Measurements from ENCODE around the gene HYAL3.

Gene HYAL3

DNA sequence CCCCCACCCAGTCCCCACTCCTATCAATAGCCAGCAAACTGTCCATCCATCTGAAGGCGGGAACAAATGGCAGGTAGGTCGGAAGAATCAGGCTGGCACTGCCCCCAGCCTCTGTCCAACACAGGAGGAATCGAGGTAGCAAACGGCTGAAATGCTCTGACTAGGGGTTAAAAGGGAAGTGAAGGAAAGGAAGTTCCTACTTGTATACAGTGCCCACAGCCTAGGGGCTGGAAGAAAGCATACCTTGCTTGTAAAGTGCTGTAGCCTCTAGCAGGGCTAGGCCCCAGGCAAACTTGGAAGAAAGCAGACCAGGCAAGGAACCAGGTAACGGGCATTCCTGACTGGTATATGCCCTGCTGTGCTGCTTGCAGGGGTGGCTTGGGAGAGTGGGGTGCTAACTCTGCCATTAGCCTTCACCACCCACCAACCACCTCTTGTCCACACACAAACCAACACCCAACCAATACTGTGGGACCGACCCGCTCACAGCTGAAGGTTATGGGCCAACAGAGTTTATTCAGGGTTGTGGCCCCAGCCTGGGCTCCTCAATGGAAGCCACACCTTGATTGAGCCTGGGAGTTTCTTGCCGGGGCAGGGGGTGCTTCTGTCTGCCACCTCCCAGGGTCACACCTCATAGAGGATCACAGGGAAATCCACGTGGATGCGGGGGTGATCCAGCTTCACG, 26.4 kb upstream of the HYAL3 start:
- H2BK12ac ChIP-seq (ENCODE audit: low read length), result no peak overlapping the region
- H2AFZ ChIP-seq (ENCODE audit: insufficient read depth, low read length, poor library complexity), result no peak overlapping the region
- H3K18ac ChIP-seq (ENCODE audit: low read length), result no peak overlapping the region
- no peak overlapping the region for H3K14ac ChIP-seq (ENCODE audit: low read length)
- no peak overlapping the region for H3K23ac ChIP-seq (ENCODE audit: low read length)
- no peak overlapping the region for H4K91ac ChIP-seq (ENCODE audit: low read depth, low read length)
- H2BK5ac ChIP-seq (ENCODE audit: low read depth, low read length, poor library complexity), result no peak overlapping the region
- peaks cover 15% of the 10 kb centered on the region for H3K79me2 ChIP-seq (ENCODE audit: control insufficient read depth, insufficient read depth, low read length, poor library complexity)
- H3K36me3 ChIP-seq (ENCODE audit: control insufficient read depth in 1 of 2, insufficient read depth in 2 of 2, low read length in 2 of 2), result peaks cover 28 to 30% of the 10 kb centered on the region in 2 experiments
- H3K9me3 ChIP-seq (ENCODE audit: insufficient read depth, low read depth, low read length), result peaks cover 1% of the 10 kb centered on the region
- H4K12ac ChIP-seq (ENCODE audit: low read depth, low read length), result no peak overlapping the region
- H3K4me1 ChIP-seq (ENCODE audit: control insufficient read depth in 1 of 2, insufficient read depth in 2 of 2, low read length in 2 of 2), result peaks cover 14 to 18% of the 10 kb centered on the region in 2 experiments
- no CpG with 5 or more reads among the region's 11 CpGs for WGBS (ENCODE audit: extremely low coverage, insufficient coverage, insufficient read length)
- H3K4ac ChIP-seq (ENCODE audit: low read depth, low read length), result no peak overlapping the region
- no peak for DNase-seq
- H3K27ac ChIP-seq (ENCODE audit: low read depth, low read length), result no peak overlapping the region
- no peak overlapping the region for H3K4me2 ChIP-seq (ENCODE audit: low read length)
- H3K4me3 ChIP-seq (ENCODE audit: low read depth, low read length), result no peak overlapping the region
- no peak overlapping the region for H4K8ac ChIP-seq (ENCODE audit: low read depth, low read length)
- H3K9ac ChIP-seq (ENCODE audit: low read length), result no peak overlapping the region
- H2BK120ac ChIP-seq (ENCODE audit: insufficient read depth, low read length, poor library complexity), result no peak overlapping the region
- no peak overlapping the region for H2AK5ac ChIP-seq (ENCODE audit: low read length)
- no peaks in the 10 kb centered on the region for H3K27me3 ChIP-seq (ENCODE audit: insufficient read depth, low read length)
- peaks cover 19% of the 10 kb centered on the region for H3K79me1 ChIP-seq (ENCODE audit: low read length)

DNA sequence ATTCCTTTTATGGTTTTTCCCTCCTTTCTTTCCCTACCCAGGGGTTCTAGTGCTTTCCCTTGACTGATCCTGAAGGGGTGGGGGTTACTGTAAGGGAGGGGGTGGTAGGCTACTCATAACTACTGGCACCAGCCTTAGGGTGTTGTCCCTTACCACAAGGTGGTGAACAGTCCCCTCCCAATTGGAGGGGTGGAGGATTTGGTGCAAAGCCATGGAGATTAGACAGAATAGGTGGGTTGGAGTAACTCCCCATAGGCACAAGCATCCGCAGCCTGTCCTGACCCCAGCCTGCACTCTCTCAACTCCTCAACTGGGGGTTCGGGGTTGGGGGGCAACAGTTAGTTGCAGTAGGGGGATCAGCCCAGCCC, 25.9 kb upstream of the HYAL3 start:
- H3K4ac ChIP-seq (ENCODE audit: low read depth, low read length), result no peak overlapping the region

DNA sequence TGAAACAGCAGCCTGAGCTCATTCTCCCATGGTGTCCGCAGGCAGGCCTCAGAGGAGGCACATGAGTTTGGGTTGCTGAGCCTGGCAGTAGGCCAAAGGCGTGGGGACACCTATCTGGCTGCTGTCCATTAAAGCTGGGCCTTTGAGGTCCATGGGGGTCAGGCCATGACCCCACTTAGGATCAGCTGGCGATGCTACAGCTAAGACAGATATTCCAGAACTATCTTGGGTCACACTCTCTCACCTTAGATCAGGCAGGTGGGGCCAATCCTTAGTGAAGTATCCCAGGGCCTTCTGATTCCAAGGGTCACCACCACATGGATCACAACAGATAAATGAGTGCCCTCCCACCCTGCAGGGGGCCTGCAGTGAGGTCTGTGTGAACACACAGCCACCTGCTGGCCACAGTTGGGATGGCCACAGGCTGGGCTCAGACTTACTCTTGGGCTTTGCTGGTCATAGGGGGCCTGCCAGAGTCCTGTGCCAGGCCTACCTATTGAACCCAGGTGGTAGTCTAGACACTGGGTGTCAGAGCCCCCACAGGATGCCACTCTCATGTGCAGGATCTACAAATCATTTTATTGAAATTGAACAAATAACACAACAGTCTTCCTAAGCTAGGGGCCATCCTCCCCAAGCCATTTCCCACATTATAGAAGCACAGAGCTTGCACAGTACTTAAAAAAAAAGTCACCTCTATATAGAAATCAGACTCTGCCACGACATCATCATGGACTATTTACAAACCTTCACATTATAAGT, 25.3 kb upstream of the HYAL3 start:
- H3K4ac ChIP-seq (ENCODE audit: low read depth, low read length), result no peak overlapping the region
- H4K8ac ChIP-seq (ENCODE audit: low read depth, low read length), result no peak overlapping the region
- H2BK12ac ChIP-seq (ENCODE audit: low read length), result no peak overlapping the region
- H3K4me1 ChIP-seq (ENCODE audit: control insufficient read depth in 1 of 2, insufficient read depth in 2 of 2, low read length in 2 of 2), result peaks cover 22 to 27% of the 10 kb centered on the region in 2 experiments
- DNase-seq, result peak; percentile 67 to 81
- H2AK5ac ChIP-seq (ENCODE audit: low read length), result peak overlapping the region; percentile 14
- H3K27me3 ChIP-seq (ENCODE audit: insufficient read depth, low read length), result no peaks in the 10 kb centered on the region
- H4K91ac ChIP-seq (ENCODE audit: low read depth, low read length), result no peak overlapping the region
- peaks cover 19% of the 10 kb centered on the region for H3K79me1 ChIP-seq (ENCODE audit: low read length)
- peaks cover 23 to 24% of the 10 kb centered on the region in 2 experiments for H3K36me3 ChIP-seq (ENCODE audit: control insufficient read depth in 1 of 2, insufficient read depth in 2 of 2, low read length in 2 of 2)
- no peak overlapping the region for H2BK120ac ChIP-seq (ENCODE audit: insufficient read depth, low read length, poor library complexity)
- H4K12ac ChIP-seq (ENCODE audit: low read depth, low read length), result no peak overlapping the region
- WGBS (ENCODE audit: extremely low coverage, insufficient coverage, insufficient read length), result no CpG with 5 or more reads among the region's 4 CpGs
- H3K23ac ChIP-seq (ENCODE audit: low read length), result no peak overlapping the region
- H3K4me3 ChIP-seq (ENCODE audit: low read depth, low read length), result no peak overlapping the region
- no peak overlapping the region for H3K14ac ChIP-seq (ENCODE audit: low read length)
- H3K18ac ChIP-seq (ENCODE audit: low read length), result no peak overlapping the region
- no peak overlapping the region for H2BK5ac ChIP-seq (ENCODE audit: low read depth, low read length, poor library complexity)
- no peak overlapping the region for H2AFZ ChIP-seq (ENCODE audit: insufficient read depth, low read length, poor library complexity)
- H3K9me3 ChIP-seq (ENCODE audit: insufficient read depth, low read depth, low read length), result peaks cover 1% of the 10 kb centered on the region
- H3K4me2 ChIP-seq (ENCODE audit: low read length), result no peak overlapping the region
- peaks cover 19% of the 10 kb centered on the region for H3K79me2 ChIP-seq (ENCODE audit: control insufficient read depth, insufficient read depth, low read length, poor library complexity)
- no peak overlapping the region for H3K9ac ChIP-seq (ENCODE audit: low read length)
- H3K27ac ChIP-seq (ENCODE audit: low read depth, low read length), result no peak overlapping the region

More for the DNA sequence above, 25.9 kb upstream of the HYAL3 start:
- H2BK12ac ChIP-seq (ENCODE audit: low read length), result no peak overlapping the region
- WGBS (ENCODE audit: extremely low coverage, insufficient coverage, insufficient read length), result no CpG with 5 or more reads among the region's 2 CpGs
- no peak overlapping the region for H3K9ac ChIP-seq (ENCODE audit: low read length)
- H3K27ac ChIP-seq (ENCODE audit: low read depth, low read length), result no peak overlapping the region
- peaks cover 19 to 22% of the 10 kb centered on the region in 2 experiments for H3K4me1 ChIP-seq (ENCODE audit: control insufficient read depth in 1 of 2, insufficient read depth in 2 of 2, low read length in 2 of 2)
- no peak overlapping the region for H3K4me3 ChIP-seq (ENCODE audit: low read depth, low read length)
- H2AK5ac ChIP-seq (ENCODE audit: low read length), result no peak overlapping the region
- no peak overlapping the region for H4K8ac ChIP-seq (ENCODE audit: low read depth, low read length)
- H3K4me2 ChIP-seq (ENCODE audit: low read length), result no peak overlapping the region
- no peak overlapping the region for H2BK120ac ChIP-seq (ENCODE audit: insufficient read depth, low read length, poor library complexity)
- H2BK5ac ChIP-seq (ENCODE audit: low read depth, low read length, poor library complexity), result no peak overlapping the region
- H4K12ac ChIP-seq (ENCODE audit: low read depth, low read length), result no peak overlapping the region
- H4K91ac ChIP-seq (ENCODE audit: low read depth, low read length), result no peak overlapping the region
- H2AFZ ChIP-seq (ENCODE audit: insufficient read depth, low read length, poor library complexity), result no peak overlapping the region
- no peak overlapping the region for H3K23ac ChIP-seq (ENCODE audit: low read length)
- H3K18ac ChIP-seq (ENCODE audit: low read length), result no peak overlapping the region
- H3K27me3 ChIP-seq (ENCODE audit: insufficient read depth, low read length), result no peaks in the 10 kb centered on the region
- peaks cover 19% of the 10 kb centered on the region for H3K79me1 ChIP-seq (ENCODE audit: low read length)
- peaks cover 1% of the 10 kb centered on the region for H3K9me3 ChIP-seq (ENCODE audit: insufficient read depth, low read depth, low read length)
- H3K36me3 ChIP-seq (ENCODE audit: control insufficient read depth in 1 of 2, insufficient read depth in 2 of 2, low read length in 2 of 2), result peaks cover 23 to 25% of the 10 kb centered on the region in 2 experiments
- H3K79me2 ChIP-seq (ENCODE audit: control insufficient read depth, insufficient read depth, low read length, poor library complexity), result peaks cover 19% of the 10 kb centered on the region
- no peak for DNase-seq
- no peak overlapping the region for H3K14ac ChIP-seq (ENCODE audit: low read length)

DNA sequence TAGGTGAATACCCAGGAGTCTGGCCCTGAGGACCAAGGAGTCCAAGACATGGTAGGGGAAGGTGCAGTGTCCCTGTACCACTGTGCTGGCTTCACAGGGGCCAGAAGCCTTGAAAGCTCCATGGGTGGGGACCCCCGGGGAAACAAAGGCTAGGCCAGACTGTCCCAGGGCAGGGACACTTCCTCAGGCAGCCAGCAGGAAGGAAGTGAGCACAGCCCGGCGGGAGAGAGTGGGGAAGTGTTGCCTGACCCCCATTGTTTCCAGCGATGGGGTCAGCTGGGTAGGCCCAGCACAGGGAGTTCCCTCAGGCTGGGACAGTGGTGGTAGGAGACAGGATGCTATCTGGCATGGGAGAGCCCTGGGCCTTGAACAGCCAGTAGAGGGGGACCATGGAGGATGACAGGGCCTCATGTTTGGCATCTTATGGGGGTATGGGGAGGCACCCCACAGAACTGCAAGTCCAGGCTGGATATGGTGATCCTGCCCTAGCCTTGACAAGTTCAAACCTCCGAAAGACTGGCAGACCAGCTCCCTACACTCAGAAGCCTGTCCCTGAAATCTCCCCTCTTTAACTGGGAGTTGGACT, 24.5 kb upstream of the HYAL3 start:
- DNase-seq, result no peak
- no peak overlapping the region for H2BK12ac ChIP-seq (ENCODE audit: low read length)

More for the DNA sequence above, 24.5 kb upstream of the HYAL3 start:
- peaks cover 25 to 26% of the 10 kb centered on the region in 2 experiments for H3K36me3 ChIP-seq (ENCODE audit: control insufficient read depth in 1 of 2, insufficient read depth in 2 of 2, low read length in 2 of 2)
- no peak overlapping the region for H3K9ac ChIP-seq (ENCODE audit: low read length)
- no peak overlapping the region for H4K12ac ChIP-seq (ENCODE audit: low read depth, low read length)
- H3K4me1 ChIP-seq (ENCODE audit: control insufficient read depth in 1 of 2, insufficient read depth in 2 of 2, low read length in 2 of 2), result peaks cover 24 to 27% of the 10 kb centered on the region in 2 experiments
- peaks cover 19% of the 10 kb centered on the region for H3K79me1 ChIP-seq (ENCODE audit: low read length)
- no peak overlapping the region for H2BK5ac ChIP-seq (ENCODE audit: low read depth, low read length, poor library complexity)
- H4K91ac ChIP-seq (ENCODE audit: low read depth, low read length), result no peak overlapping the region
- no peaks in the 10 kb centered on the region for H3K27me3 ChIP-seq (ENCODE audit: insufficient read depth, low read length)
- H3K27ac ChIP-seq (ENCODE audit: low read depth, low read length), result no peak overlapping the region
- WGBS (ENCODE audit: extremely low coverage, insufficient coverage, insufficient read length), result no CpG with 5 or more reads among the region's 5 CpGs
- no peak overlapping the region for H2AK5ac ChIP-seq (ENCODE audit: low read length)
- peaks cover 1% of the 10 kb centered on the region for H3K9me3 ChIP-seq (ENCODE audit: insufficient read depth, low read depth, low read length)
- H3K23ac ChIP-seq (ENCODE audit: low read length), result no peak overlapping the region
- H4K8ac ChIP-seq (ENCODE audit: low read depth, low read length), result no peak overlapping the region
- peaks cover 19% of the 10 kb centered on the region for H3K79me2 ChIP-seq (ENCODE audit: control insufficient read depth, insufficient read depth, low read length, poor library complexity)
- no peak overlapping the region for H2BK120ac ChIP-seq (ENCODE audit: insufficient read depth, low read length, poor library complexity)
- H3K4me2 ChIP-seq (ENCODE audit: low read length), result no peak overlapping the region
- H3K4ac ChIP-seq (ENCODE audit: low read depth, low read length), result no peak overlapping the region
- no peak overlapping the region for H3K14ac ChIP-seq (ENCODE audit: low read length)
- no peak overlapping the region for H3K4me3 ChIP-seq (ENCODE audit: low read depth, low read length)
- no peak overlapping the region for H3K18ac ChIP-seq (ENCODE audit: low read length)
- H2AFZ ChIP-seq (ENCODE audit: insufficient read depth, low read length, poor library complexity), result no peak overlapping the region
